ENCODE measurements around the gene TMEM119.

The TMEM119 gene

GRCh38 chr12:108597559-108598471, at the start of gene TMEM119:
TSS of gene TMEM119 (minus strand) at chr12:108598084. CDS start at chr12:108592383, 5,701 bp downstream.
- DNase-seq: no peak

GRCh38 chr12:108646600-108647579, 49.0 kb upstream of the TMEM119 start:
- no peak for DNase-seq

GRCh38 chr12:108645686-108646599, 48.1 kb upstream of the TMEM119 start:
- DNase-seq: no peak

- DNase-seq: no peak
Measured at GRCh38 chr12:108644811-108645120, 46.9 kb upstream of the TMEM119 start.

GRCh38 chr12:108643941-108644810, 46.3 kb upstream of the TMEM119 start:
- no peak for DNase-seq

GRCh38 chr12:108642899-108643654, 45.2 kb upstream of the TMEM119 start:
- DNase-seq: no peak

GRCh38 chr12:108642269-108642870, 44.5 kb upstream of the TMEM119 start:
- no peak for DNase-seq

- no peak for DNase-seq
Measured at GRCh38 chr12:108641446-108642268, 43.8 kb upstream of the TMEM119 start.

GRCh38 chr12:108640802-108641445, 43.0 kb upstream of the TMEM119 start:
- DNase-seq: no peak

GRCh38 chr12:108638997-108639822, 41.3 kb upstream of the TMEM119 start:
- DNase-seq: no peak

GRCh38 chr12:108638141-108638827, 40.4 kb upstream of the TMEM119 start:
- DNase-seq: no peak

GRCh38 chr12:108637222-108637971, 39.5 kb upstream of the TMEM119 start:
- no peak for DNase-seq

- DNase-seq: no peak
Measured at GRCh38 chr12:108635997-108636808, 38.3 kb upstream of the TMEM119 start.

- peak; percentile 43 for DNase-seq
Measured at GRCh38 chr12:108635201-108635996, 37.5 kb upstream of the TMEM119 start.

- DNase-seq: peak; percentile 8
Measured at GRCh38 chr12:108634341-108634751, 36.5 kb upstream of the TMEM119 start.

Measured in NK-92 treated with Interleukin-12 subunit alpha and Interleukin-12 subunit beta, amount 100 ng/mL, for 24 hours (cell line).